Stimulated activated CD8-positive, alpha-beta memory T cell treated with anti-CD3 and anti-CD28 coated beads, Interleukin-15, amount 100 ng/mL, for 1 hour (primary cell): ENCODE data around the gene SNAP29.
"Not testable (repeated sequence)": the region's sequence is repeated elsewhere in the genome, so short reads cannot be mapped to it uniquely, and the experiment has no call there.

ENCODE experiments used
- DNase-seq: peaks from one replicate; pipeline ENCODE4 v3.0.0-alpha.2; 2020; ENCODE audit warnings: low read depth

SNAP29 gene

GRCh38 chr22:20931126-20931654 lies 72.4 kb downstream of the SNAP29 start:
- DNase-seq: no peak

GRCh38 chr22:20933910-20934309 lies 75.1 kb downstream of the SNAP29 start:
- no peak for DNase-seq

- DNase-seq: not testable (repeated sequence)
These were observed 76.2 kb downstream of the SNAP29 start for GRCh38 chr22:20935049-20935448.

- DNase-seq: not testable (repeated sequence)
These were observed 77.2 kb downstream of the SNAP29 start for GRCh38 chr22:20935780-20936539.

- DNase-seq: no peak
These were observed 78.4 kb downstream of the SNAP29 start for GRCh38 chr22:20937031-20937793.

- no peak for DNase-seq
These were observed 79.2 kb downstream of the SNAP29 start for GRCh38 chr22:20937794-20938671.

GRCh38 chr22:20939457-20940185 lies 80.8 kb downstream of the SNAP29 start:
- DNase-seq: not testable (repeated sequence)

- DNase-seq: no peak
These were observed 81.4 kb downstream of the SNAP29 start for GRCh38 chr22:20940186-20940651.
